HG03066 (cell line): Measurements from ENCODE around the gene CSK.
"Not testable (repeated sequence)": the region's sequence is repeated elsewhere in the genome, so short reads cannot be mapped to it uniquely, and the experiment has no call there.

Source experiments
- ATAC-seq: cut with Tn5 transposase; IDR thresholded peaks from one replicate; pipeline ENCODE4 v1.9.1; 2021; ENCODE audit warnings: low read depth; ENCODE audit not compliant: unreplicated experiment

The CSK gene

GRCh38 chr15:74781431-74782258, at the start of gene CSK:
TSS of gene CSK (plus strand) at chr15:74782080. CDS start at chr15:74798298, 16,218 bp downstream.
- ATAC-seq = no peak

- no peak for ATAC-seq
Observed at GRCh38 chr15:74732846-74733245, 49.0 kb upstream of the CSK start.

- ATAC-seq = no peak
Observed at GRCh38 chr15:74733269-74733668, 48.6 kb upstream of the CSK start.

- ATAC-seq = no peak
Observed at GRCh38 chr15:74735305-74735704, 46.6 kb upstream of the CSK start.

- ATAC-seq = not testable (repeated sequence)
Observed at GRCh38 chr15:74738239-74738638, 43.6 kb upstream of the CSK start.

GRCh38 chr15:74742422-74742821, 39.5 kb upstream of the CSK start:
- no peak for ATAC-seq

- ATAC-seq = no peak
Observed at GRCh38 chr15:74746389-74746788, 35.5 kb upstream of the CSK start.

GRCh38 chr15:74748322-74748946, 33.4 kb upstream of the CSK start, which contains the start of gene CYP1A2:
TSS of gene CYP1A2 (plus strand) at chr15:74748845. CDS start at chr15:74749739, 894 bp downstream.
- no peak for ATAC-seq

GRCh38 chr15:74749832-74750231, 32.0 kb upstream of the CSK start:
- ATAC-seq = no peak

GRCh38 chr15:74750751-74751150, 31.1 kb upstream of the CSK start:
- no peak for ATAC-seq

GRCh38 chr15:74752011-74752410, 29.9 kb upstream of the CSK start:
- no peak for ATAC-seq

- ATAC-seq = no peak
Observed at GRCh38 chr15:74752531-74752930, 29.3 kb upstream of the CSK start.

GRCh38 chr15:74754593-74755215, 27.2 kb upstream of the CSK start:
- ATAC-seq = no peak

GRCh38 chr15:74758736-74759135, 23.1 kb upstream of the CSK start:
- ATAC-seq = no peak

GRCh38 chr15:74762791-74763150, 19.1 kb upstream of the CSK start:
- ATAC-seq = no peak

- ATAC-seq = no peak
Observed at GRCh38 chr15:74763416-74763815, 18.5 kb upstream of the CSK start.

GRCh38 chr15:74767167-74768098, 14.4 kb upstream of the CSK start:
- no peak for ATAC-seq

- no peak for ATAC-seq
Observed at GRCh38 chr15:74768099-74768770, 13.6 kb upstream of the CSK start.

- ATAC-seq = no peak
Observed at GRCh38 chr15:74768771-74769342, 13.0 kb upstream of the CSK start.
